HG03342 (cell line): ENCODE data around the gene FCHSD2.
A peak's percentile ranks its signal among the peaks of the same experiment; 100 is the strongest.
"Not testable (repeated sequence)": the region's sequence is repeated elsewhere in the genome, so short reads cannot be mapped to it uniquely, and the experiment has no call there.

ENCODE experiments used
- ATAC-seq: cut with Tn5 transposase; IDR thresholded peaks from one replicate; pipeline ENCODE4 v1.9.1; 2021; ENCODE audit warnings: mild to moderate bottlenecking, moderate library complexity; ENCODE audit not compliant: unreplicated experiment

The FCHSD2 gene

GRCh38 chr11:73152086-73152853 is 10.2 kb upstream of the FCHSD2 start:
- ATAC-seq: no peak

- ATAC-seq: no peak
Measured at GRCh38 chr11:73151416-73151815, 9.3 kb upstream of the FCHSD2 start.

- no peak for ATAC-seq
Measured at GRCh38 chr11:73149105-73149504, 7.0 kb upstream of the FCHSD2 start.

- ATAC-seq: no peak
Measured at GRCh38 chr11:73147771-73148681, 5.9 kb upstream of the FCHSD2 start.

- no peak for ATAC-seq
Measured at GRCh38 chr11:73145986-73146575, 4.0 kb upstream of the FCHSD2 start.

GRCh38 chr11:73143126-73143838 is 1.2 kb upstream of the FCHSD2 start:
- ATAC-seq: no peak

- peak; percentile 31 for ATAC-seq
Measured at GRCh38 chr11:73141309-73142127, 600 bp downstream of the FCHSD2 start.

- no peak for ATAC-seq
Measured at GRCh38 chr11:73141031-73141308, 1.1 kb downstream of the FCHSD2 start.

- ATAC-seq: no peak
Measured at GRCh38 chr11:73140213-73141030, 1.7 kb downstream of the FCHSD2 start.

GRCh38 chr11:73139476-73140198 is 2.5 kb downstream of the FCHSD2 start:
- no peak for ATAC-seq

- ATAC-seq: no peak
Measured at GRCh38 chr11:73137944-73138274, 4.2 kb downstream of the FCHSD2 start.

- ATAC-seq: no peak
Measured at GRCh38 chr11:73137262-73137943, 4.7 kb downstream of the FCHSD2 start.

- ATAC-seq: not testable (repeated sequence)
Measured at GRCh38 chr11:73136722-73137121, 5.4 kb downstream of the FCHSD2 start.

GRCh38 chr11:73135346-73136284 is 6.5 kb downstream of the FCHSD2 start:
- ATAC-seq: no peak

GRCh38 chr11:73132349-73132748 is 9.8 kb downstream of the FCHSD2 start:
- ATAC-seq: not testable (repeated sequence)

- ATAC-seq: no peak
Measured at GRCh38 chr11:73130181-73130580, 11.9 kb downstream of the FCHSD2 start.

GRCh38 chr11:73129198-73129597 is 12.9 kb downstream of the FCHSD2 start:
- no peak for ATAC-seq
